NB4 (cell line): ENCODE data around the gene PPARA.

Experiments used
- DNase-seq: peaks from one replicate; pipeline ENCODE4 v3.0.0; 2010; ENCODE audit warnings: low read depth
- H3K4me3 ChIP-seq: one replicate; pipeline ENCODE4 v1.5.1; 2011; ENCODE audit warnings: mild to moderate bottlenecking, low read depth, low read length, moderate library complexity
- CTCF ChIP-seq: IDR thresholded peaks from one replicate; pipeline ENCODE4 v1.5.1; 2012; ENCODE audit warnings: low read depth, low read length
- MAX ChIP-seq: IDR thresholded peaks from 2 replicates; pipeline ENCODE4 v1.6.1; 2011; ENCODE audit warnings: low read depth, low read length
- MYC ChIP-seq: IDR thresholded peaks from 2 replicates; pipeline ENCODE4 v1.6.1; 2011; ENCODE audit warnings: low read depth, low read length
- POLR2A ChIP-seq: IDR thresholded peaks from 2 replicates; pipeline ENCODE4 v1.6.1; 2011; ENCODE audit warnings: mild to moderate bottlenecking; ENCODE audit not compliant: insufficient read length; ENCODE audit errors: extremely low read depth

PPARA gene

GRCh38 chr22:46159777-46160176, 9.5 kb downstream of the PPARA start:
- no peak overlapping the region for H3K4me3 ChIP-seq
- TF ChIP-seq CTCF (no peak), MAX (no peak), MYC (no peak), POLR2A (no peak)

GRCh38 chr22:46162285-46162684, 12.0 kb downstream of the PPARA start:
- TF ChIP-seq MAX (no peak), POLR2A (no peak), MYC (no peak), CTCF (no peak)
- no peak overlapping the region for H3K4me3 ChIP-seq
- DNase-seq = no peak

More at GRCh38 chr22:46159777-46160176, 9.5 kb downstream of the PPARA start:
- no peak for DNase-seq

GRCh38 chr22:46162771-46163556, 12.6 kb downstream of the PPARA start:
- H3K4me3 ChIP-seq = no peak overlapping the region
- TF ChIP-seq CTCF (no peak), MAX (no peak), POLR2A (no peak), MYC (no peak)
- no peak for DNase-seq

GRCh38 chr22:46163557-46163888, 13.2 kb downstream of the PPARA start:
- H3K4me3 ChIP-seq = no peak overlapping the region
- no peak for DNase-seq
- no peak for TF ChIP-seq MYC
- TF ChIP-seq MAX = no peak
- no peak for TF ChIP-seq POLR2A
- no peak for TF ChIP-seq CTCF

GRCh38 chr22:46165977-46166376, 15.7 kb downstream of the PPARA start:
- H3K4me3 ChIP-seq = no peak overlapping the region
- DNase-seq = peak; percentile 29
- TF ChIP-seq CTCF (no peak), POLR2A (no peak), MAX (no peak), MYC (no peak)
